Loucy (cell line): ENCODE results near the gene RHBDF2.
A peak's percentile ranks its signal among the peaks of the same experiment; 100 is the strongest.

ENCODE experiments used
- H2AFZ ChIP-seq: fragments of 200-600 bp; sonication (generic); 2 replicates; pipeline ENCODE4 v1.6.0; 2016; ENCODE audit warnings: antibody characterized with exemption, mild to moderate bottlenecking, low read length, moderate library complexity
- H3F3A ChIP-seq: fragments of 200-600 bp; 2 replicates; pipeline ENCODE4 v1.6.0; 2016; ENCODE audit warnings: antibody characterized with exemption, low read depth, mild to moderate bottlenecking
- H3K27me3 ChIP-seq: fragments of 200-600 bp; sonication (generic); 2 replicates; pipeline ENCODE4 v1.6.1; 2014; ENCODE audit warnings: low read length, mild to moderate bottlenecking; ENCODE audit not compliant: insufficient read depth, poor library complexity, severe bottlenecking
- H3K36me3 ChIP-seq: fragments of 200-600 bp; sonication (generic); 2 replicates; pipeline ENCODE4 v1.6.1; 2016; ENCODE audit warnings: low read length; ENCODE audit not compliant: insufficient read depth
- H3K4me1 ChIP-seq: fragments of 200-600 bp; sonication (generic); 2 replicates; pipeline ENCODE4 v1.5.1; 2014; ENCODE audit warnings: low read length, mild to moderate bottlenecking; ENCODE audit not compliant: insufficient read depth, poor library complexity, severe bottlenecking
- H3K4me2 ChIP-seq: fragments of 200-600 bp; sonication (generic); 2 replicates; pipeline ENCODE4 v1.6.0; 2014; ENCODE audit warnings: antibody characterized with exemption, low read length, low read depth, mild to moderate bottlenecking; ENCODE audit not compliant: poor library complexity, severe bottlenecking
- H3K4me3 ChIP-seq: fragments of 200-600 bp; sonication (generic); 2 replicates; pipeline ENCODE4 v1.5.1; 2014; ENCODE audit warnings: low read length, mild to moderate bottlenecking, mixed read lengths; ENCODE audit not compliant: poor library complexity, severe bottlenecking
- H3K79me2 ChIP-seq: fragments of 200-600 bp; sonication (generic); 2 replicates; pipeline ENCODE4 v1.6.1; 2014; ENCODE audit warnings: low read length; ENCODE audit not compliant: insufficient read depth
- H3K9ac ChIP-seq: fragments of 200-600 bp; sonication (generic); 2 replicates; pipeline ENCODE4 v1.6.0; 2014; ENCODE audit warnings: mild to moderate bottlenecking, low read depth, low read length, moderate library complexity; ENCODE audit not compliant: poor library complexity, severe bottlenecking
- H3K9me2 ChIP-seq: fragments of 200-600 bp; sonication (generic); replicated peaks from 2 replicates; pipeline ENCODE4 v1.6.1; 2016; ENCODE audit warnings: low read depth, low read length, mixed read lengths
- H3K9me3 ChIP-seq: fragments of 200-600 bp; sonication (generic); 2 replicates; pipeline ENCODE4 v1.6.1; 2014; ENCODE audit warnings: mild to moderate bottlenecking, antibody characterized with exemption, low read length, low read depth; ENCODE audit not compliant: insufficient read depth
- H4K20me1 ChIP-seq: fragments of 200-600 bp; sonication (generic); 2 replicates; pipeline ENCODE4 v1.6.0; 2014; ENCODE audit warnings: antibody characterized with exemption, low read length, mild to moderate bottlenecking; ENCODE audit not compliant: insufficient read depth, poor library complexity, severe bottlenecking
- CTCF ChIP-seq: fragments of 200-600 bp; sonication (generic); conservative IDR thresholded peaks from 2 replicates; pipeline ENCODE4 v1.5.1; 2014; ENCODE audit warnings: mild to moderate bottlenecking, antibody characterized with exemption, low read length
- EZH2phosphoT487 ChIP-seq: fragments of 200-600 bp; IDR thresholded peaks from 2 replicates; pipeline ENCODE4 v1.6.1; 2018; ENCODE audit warnings: antibody characterized with exemption, mild to moderate bottlenecking, moderate library complexity, borderline replicate concordance

The RHBDF2 gene

DNA sequence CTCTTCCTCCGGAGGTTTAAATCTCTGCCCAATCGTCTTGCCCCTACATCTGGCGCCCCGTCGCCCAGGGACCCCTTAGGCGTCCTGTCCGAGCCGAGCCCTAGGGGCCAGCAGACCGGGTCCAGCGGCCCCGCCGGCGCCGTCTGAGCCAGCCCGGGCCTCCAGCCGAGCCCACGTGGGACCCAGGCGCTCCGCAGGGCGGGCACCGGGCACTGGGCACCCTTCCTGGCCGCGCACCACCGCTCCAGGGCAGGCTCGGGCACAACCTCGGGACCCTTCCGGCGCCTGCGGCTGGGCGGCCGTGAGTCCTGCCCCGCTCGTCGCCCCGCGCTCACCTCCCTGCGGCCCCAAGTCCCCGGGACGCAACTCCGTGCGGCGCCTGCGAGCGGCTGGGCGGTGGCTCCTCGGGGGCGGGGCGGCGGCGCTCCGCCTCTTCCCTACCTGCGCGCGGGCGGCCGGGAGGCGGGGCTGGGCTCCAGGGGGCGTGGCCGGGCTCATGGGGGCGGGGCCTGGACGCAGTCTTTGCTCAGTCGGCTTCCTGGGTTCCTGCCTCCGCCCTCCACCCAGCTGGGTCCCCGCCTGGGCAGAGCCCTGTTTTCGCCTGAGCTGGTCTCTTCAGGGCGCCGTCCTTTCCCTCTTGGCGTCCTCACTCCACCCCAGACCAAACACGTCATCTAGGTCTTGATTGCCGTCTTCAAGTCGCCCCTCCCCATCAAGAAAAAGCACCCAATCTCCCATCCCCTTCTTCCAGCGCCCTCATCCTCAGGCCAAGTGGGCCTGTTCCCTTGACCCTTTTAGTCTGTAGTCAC lies at the start of gene RHBDF2:
Gene RHBDF2, minus strand, starts transcription at position 406 of the 809 bp plus-strand sequence. CDS start 19,899 bp downstream, outside the sequence.
- no peaks in the 10 kb centered on the region for H3K27me3 ChIP-seq
- H3K9me2 ChIP-seq = no peaks in the 10 kb centered on the region
- H3K36me3 ChIP-seq = no peaks in the 10 kb centered on the region
- no peaks in the 10 kb centered on the region for H4K20me1 ChIP-seq
- peak within 1 kb of the TSS; percentile 81 for H3K4me3 ChIP-seq
- H3K4me1 ChIP-seq = peaks cover 31% of the 10 kb centered on the region
- H3K9ac ChIP-seq = peak within 1 kb of the TSS; percentile 54
- H2AFZ ChIP-seq = peak within 1 kb of the TSS; percentile 88; the same call in 1 of the 2 replicates
- peak within 1 kb of the TSS; percentile 70 for H3K4me2 ChIP-seq
- H3F3A ChIP-seq = no peaks in the 10 kb centered on the region
- no peaks in the 10 kb centered on the region for H3K9me3 ChIP-seq
- TF ChIP-seq EZH2phosphoT487 (no peak), CTCF (no peak)
- no peaks in the 10 kb centered on the region for H3K79me2 ChIP-seq

GRCh38 chr17:76549539-76549938 lies 48.3 kb upstream of the RHBDF2 start:
- no peaks in the 10 kb centered on the region for H3K9me3 ChIP-seq
- H3K4me2 ChIP-seq = no peak overlapping the region
- no peaks in the 10 kb centered on the region for H3K36me3 ChIP-seq
- H3K9ac ChIP-seq = peak overlapping the region; percentile 69
- no peaks in the 10 kb centered on the region for H3K9me2 ChIP-seq
- peaks cover 79% of the 10 kb centered on the region for H3K4me1 ChIP-seq
- peaks cover 13% of the 10 kb centered on the region; the same call in 1 of the 2 replicates for H3K79me2 ChIP-seq
- peaks cover 7% of the 10 kb centered on the region; the same call in 1 of the 2 replicates for H3F3A ChIP-seq
- no peak overlapping the region for H2AFZ ChIP-seq
- H3K4me3 ChIP-seq = no peak overlapping the region
- H4K20me1 ChIP-seq = no peaks in the 10 kb centered on the region
- no peaks in the 10 kb centered on the region for H3K27me3 ChIP-seq
- TF ChIP-seq CTCF (no peak), EZH2phosphoT487 (no peak)

DNA sequence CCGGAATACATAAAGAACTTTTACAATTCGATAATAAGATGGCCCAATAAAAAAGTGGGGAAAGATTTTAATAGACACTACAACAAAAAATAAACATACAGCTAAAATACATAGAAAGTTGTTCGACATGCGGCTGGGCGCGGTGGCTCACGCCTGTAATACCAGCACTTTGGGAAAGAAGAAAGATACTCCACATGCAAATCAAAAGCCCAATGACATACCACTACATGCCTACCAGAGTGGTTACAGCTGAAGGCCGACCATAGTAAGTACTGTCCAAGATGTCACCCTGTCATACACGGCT lies 47.9 kb upstream of the RHBDF2 start:
- no peaks in the 10 kb centered on the region for H3K9me3 ChIP-seq
- no peaks in the 10 kb centered on the region for H3K9me2 ChIP-seq

More for the DNA sequence above, 47.9 kb upstream of the RHBDF2 start:
- Histone ChIP-seq H3F3A (peaks cover 4% of the 10 kb centered on the region; the same call in 1 of the 2 replicates), H3K4me3 (no peak overlapping the region), H3K4me1 (peaks cover 79% of the 10 kb centered on the region), H3K36me3 (no peaks in the 10 kb centered on the region), H3K9ac (peak overlapping the region; percentile 69), H3K4me2 (no peak overlapping the region), H4K20me1 (no peaks in the 10 kb centered on the region), H3K79me2 (peaks cover 13% of the 10 kb centered on the region; the same call in 1 of the 2 replicates), H2AFZ (no peak overlapping the region), H3K27me3 (no peaks in the 10 kb centered on the region)
- TF ChIP-seq CTCF = no peak
- TF ChIP-seq EZH2phosphoT487 = no peak
